Frontal cortex (tissue), 4 donors: ENCODE measurements around the gene NCKAP5. TPM values are rescaled to one million over a fixed set of nuclear protein-coding genes. Genes with fewer than 3 reads are reported as not detected.

Experiments used
- DNase-seq, 2 donors: peaks; one replicate each; pipeline ENCODE4 v3.0.0; 2012; ENCODE audit warnings: low spot score in 2 of 2
- FAIRE-seq: peaks from 2 replicates; lab custom pipeline; 2012; peaks lifted over from hg19 to GRCh38; lab: Jason Lieb, UNC
- total RNA-seq: library from RNA; depleted of rRNA; stranded (reverse); fragments of >200 nt; gene quantifications from one replicate; pipeline ENCODE4 v1.2.3, GENCODE V29; 2014
- donor health status: control.
- donor health status: control.
- donor health status: control.

Gene NCKAP5
- total RNA-seq, 1 donor from 2014 or later = 9.0 TPM

- DNase-seq (no peak), FAIRE-seq (no peak)
Measured at GRCh38 chr2:133411857-133412256, 156.4 kb downstream of the NCKAP5 start.

GRCh38 chr2:133411101-133411500, 157.2 kb downstream of the NCKAP5 start:
- no peak for DNase-seq
- FAIRE-seq = no peak

- DNase-seq = no peak
- FAIRE-seq = no peak
Measured at GRCh38 chr2:133409581-133410285, 158.5 kb downstream of the NCKAP5 start.

- FAIRE-seq = no peak
- no peak for DNase-seq
Measured at GRCh38 chr2:133408671-133409070, 159.6 kb downstream of the NCKAP5 start.

DNA sequence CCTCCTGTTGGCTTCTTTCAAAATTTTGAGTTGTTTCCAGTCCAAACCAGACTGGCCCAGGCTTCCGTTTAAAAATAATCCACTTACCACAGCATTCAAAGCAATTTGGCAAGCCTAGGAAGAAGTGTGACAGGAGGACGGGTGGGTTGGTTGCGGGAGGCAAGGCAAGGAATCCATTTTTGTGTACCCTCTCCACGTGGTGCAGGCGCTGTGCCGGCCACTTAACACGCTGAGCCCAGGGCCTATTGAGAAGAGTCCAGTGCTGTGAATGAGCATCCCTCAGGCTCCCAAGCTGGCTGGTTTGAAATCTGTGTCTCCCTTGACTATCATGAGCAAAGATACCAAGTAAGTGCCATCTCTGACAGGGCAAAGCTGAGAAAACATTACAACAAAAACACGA, 160.9 kb downstream of the NCKAP5 start:
- no peak for FAIRE-seq
- no peak for DNase-seq

- FAIRE-seq = no peak
- DNase-seq = no peak
Measured at GRCh38 chr2:133405252-133405651, 163.0 kb downstream of the NCKAP5 start.

GRCh38 chr2:133400411-133400810, 167.9 kb downstream of the NCKAP5 start:
- FAIRE-seq (no peak), DNase-seq (no peak)

GRCh38 chr2:133393895-133394294, 174.4 kb downstream of the NCKAP5 start:
- DNase-seq (no peak), FAIRE-seq (no peak)

GRCh38 chr2:133390156-133390555, 178.1 kb downstream of the NCKAP5 start:
- FAIRE-seq (no peak), DNase-seq (no peak)

GRCh38 chr2:133389569-133389968, 178.7 kb downstream of the NCKAP5 start:
- DNase-seq = no peak
- FAIRE-seq = no peak

- FAIRE-seq = no peak
- no peak for DNase-seq
Measured at GRCh38 chr2:133382566-133382965, 185.7 kb downstream of the NCKAP5 start.

DNA sequence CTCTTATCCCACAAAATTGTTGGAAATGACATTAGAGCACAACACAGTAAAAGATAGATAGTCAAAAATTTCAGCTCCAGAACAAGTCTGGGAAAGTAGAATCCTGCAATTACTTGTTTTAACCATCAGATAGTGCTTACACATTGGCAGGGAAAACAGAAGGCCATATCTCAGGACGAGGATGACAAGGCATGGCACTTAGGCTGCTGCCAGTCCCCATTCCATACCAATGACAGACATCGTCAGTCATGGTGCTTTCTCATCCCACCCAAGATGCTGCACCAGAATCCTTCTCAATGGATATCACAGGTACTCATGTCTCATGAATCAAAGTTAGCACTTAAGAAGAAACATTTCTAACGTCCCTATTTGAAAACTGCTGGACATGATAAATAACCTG, 187.3 kb downstream of the NCKAP5 start:
- FAIRE-seq (no peak), DNase-seq (no peak)

DNA sequence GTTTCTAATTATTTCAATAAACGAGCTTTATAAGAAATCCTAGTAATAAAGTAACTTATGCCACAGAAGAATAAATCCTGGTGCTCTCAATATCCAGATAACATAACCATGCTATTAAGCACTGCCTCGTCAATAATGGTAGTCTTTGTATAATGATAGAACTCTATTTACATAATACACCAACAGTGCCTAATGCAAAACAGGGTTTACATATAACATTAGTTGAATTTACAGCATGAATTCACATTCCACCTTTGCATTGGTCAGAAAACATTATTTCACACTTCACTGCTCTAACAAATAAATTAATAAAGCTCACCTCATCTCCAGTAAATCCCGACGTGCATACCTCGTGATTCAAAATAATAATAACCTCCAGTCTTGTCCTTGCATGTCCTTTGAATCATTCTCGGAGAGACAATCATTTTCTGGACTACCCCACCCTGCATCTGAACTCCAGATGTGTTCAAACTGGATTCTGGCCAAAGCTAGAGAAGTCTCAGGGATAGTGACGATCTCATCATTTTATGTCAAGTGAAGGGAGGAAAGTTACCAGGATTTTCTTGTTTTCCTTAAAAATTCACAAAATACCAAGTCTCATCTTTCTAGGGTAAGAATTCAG, 189.2 kb downstream of the NCKAP5 start:
- FAIRE-seq (no peak), DNase-seq (no peak)

- DNase-seq (no peak), FAIRE-seq (no peak)
Measured at GRCh38 chr2:133378386-133378785, 189.9 kb downstream of the NCKAP5 start.

- no peak for DNase-seq
- FAIRE-seq = no peak
Measured at GRCh38 chr2:133377599-133377998, 190.7 kb downstream of the NCKAP5 start.

DNA sequence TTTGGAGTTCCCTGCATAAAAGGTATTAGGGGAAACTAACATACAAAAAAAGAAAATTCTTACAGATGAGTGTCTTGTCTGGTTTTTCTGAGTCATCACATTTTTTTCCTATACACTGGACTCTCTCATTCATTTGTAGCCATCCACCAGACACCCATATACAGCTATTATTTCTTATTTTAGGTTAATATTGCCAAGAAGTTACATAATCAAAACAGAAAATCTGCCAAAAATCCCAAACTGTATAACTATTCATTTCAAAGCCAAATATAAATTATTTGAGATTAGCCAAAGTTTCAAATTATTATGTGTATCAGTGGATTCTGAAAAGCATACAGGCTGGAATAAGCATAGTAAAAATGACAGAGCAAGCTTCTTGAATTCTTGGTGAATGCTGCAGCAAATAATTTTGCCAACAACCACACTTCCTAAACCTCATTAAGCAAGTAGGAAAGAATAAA, 191.2 kb downstream of the NCKAP5 start:
- FAIRE-seq (no peak), DNase-seq (no peak)

DNA sequence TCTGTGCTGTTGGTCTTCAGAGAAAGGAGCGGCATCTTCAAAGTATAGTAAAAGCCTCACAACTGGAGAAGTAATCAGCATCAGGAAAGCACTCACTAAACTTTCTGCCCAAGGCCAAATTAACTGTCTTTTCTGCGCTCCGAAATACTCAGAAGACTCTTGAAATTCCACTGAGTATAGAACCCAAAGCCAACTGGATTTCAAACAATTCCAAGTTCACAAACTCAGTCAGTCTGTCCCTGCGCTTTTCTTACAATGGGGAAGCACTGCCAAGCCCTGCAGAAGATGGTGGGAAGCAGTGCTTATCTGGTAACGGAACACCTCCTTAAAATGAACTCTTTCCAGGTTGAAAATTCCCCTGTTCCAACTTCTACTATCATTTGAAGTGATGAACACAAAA, 193.5 kb downstream of the NCKAP5 start:
- DNase-seq (no peak), FAIRE-seq (no peak)

DNA sequence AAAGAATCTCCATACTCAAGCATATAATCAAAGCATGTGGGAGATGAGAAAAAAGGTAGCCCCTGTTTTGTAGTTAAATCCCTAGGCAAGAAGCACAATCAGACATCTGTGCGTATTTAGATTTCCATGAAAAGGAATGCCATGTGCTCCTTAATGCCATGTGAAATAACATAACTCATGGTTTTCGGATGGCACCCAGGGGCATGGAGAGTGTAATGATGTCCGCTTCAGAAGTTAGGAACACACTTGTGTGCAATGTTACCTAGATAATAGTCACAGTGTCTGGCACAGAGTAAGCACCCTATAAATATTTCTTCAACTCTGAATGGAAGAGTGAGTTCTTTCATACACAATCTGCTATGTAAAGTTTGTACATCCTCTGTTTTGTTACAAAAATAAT, 197.0 kb downstream of the NCKAP5 start:
- DNase-seq (no peak), FAIRE-seq (no peak)

DNA sequence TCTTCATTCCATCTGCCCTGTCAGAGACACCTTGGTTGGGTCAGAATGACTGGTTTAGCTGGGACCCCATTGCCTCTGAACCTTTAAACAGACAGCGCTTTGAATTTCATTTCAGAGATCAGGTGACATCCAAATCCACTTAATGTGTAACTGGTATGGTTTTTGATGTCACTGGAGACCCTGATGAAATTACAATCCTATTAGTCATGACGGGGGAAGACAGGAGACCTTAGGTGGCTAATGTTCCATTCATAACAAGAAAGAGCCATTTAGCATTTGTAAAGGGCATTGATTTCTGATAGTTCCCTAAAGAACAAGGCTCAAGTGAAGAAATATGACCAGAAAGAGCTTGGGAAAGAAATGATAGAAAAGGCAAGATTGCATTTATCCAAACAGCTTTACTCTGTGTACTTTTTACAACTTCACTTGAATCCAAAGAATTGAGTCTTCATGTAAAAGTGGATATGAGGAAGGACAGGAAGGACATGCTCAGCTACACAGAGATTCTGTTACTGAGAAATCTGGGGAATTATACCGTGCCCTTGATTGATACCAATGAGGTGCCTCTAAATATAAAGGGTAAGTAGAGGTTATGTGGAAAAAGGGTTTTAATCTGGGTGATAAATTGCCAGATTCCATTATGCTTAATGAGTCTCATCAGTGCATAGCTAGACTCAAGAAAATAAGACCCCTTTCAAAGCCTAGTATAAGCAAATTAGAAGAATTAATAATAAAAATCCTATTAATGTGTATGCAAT, 198.2 kb downstream of the NCKAP5 start:
- no peak for FAIRE-seq
- no peak for DNase-seq

DNA sequence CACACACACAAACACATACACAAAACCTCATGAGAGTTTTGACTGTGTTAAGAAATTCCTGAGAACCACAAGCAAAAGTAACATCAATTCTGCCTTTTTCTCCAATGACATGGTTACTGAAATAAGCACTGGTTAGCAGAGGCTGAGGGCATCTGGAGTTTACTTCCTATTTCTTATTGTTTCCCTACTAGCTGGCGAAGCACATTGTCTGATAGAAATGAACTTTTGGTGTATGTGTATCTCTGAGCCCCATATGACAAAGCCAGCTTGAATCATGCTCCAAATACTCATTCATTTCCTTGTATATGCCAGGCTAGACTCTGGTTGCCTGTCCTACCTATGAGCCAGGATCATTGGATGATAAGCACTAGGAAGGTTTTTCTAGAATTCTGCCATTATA, 203.1 kb downstream of the NCKAP5 start:
- FAIRE-seq = no peak

DNA sequence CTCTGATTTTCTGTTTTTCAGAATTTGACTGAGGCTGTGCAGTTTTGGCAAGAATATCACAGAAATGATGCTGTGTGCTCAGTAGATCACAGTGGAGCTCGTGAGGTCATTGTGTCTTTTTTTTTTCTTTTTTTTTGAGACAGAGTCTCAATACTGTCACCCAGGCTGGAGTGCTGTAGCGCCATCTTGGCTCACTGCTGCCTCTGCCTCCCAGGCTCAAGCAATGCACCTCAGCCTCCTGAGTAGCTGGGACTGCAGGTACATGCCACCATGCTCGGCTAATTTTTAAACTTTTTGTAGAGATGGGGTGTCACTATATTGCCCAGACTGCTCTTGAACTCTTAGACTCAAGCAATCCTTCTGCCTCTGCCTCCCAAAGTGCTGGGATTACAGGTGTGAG, 203.6 kb downstream of the NCKAP5 start:
- DNase-seq (no peak), FAIRE-seq (no peak)

More for the DNA sequence above, 203.1 kb downstream of the NCKAP5 start:
- no peak for DNase-seq
